SU-DHL-6 (cell line): Measurements from ENCODE around the gene MTMR3.

Experiments used
- H2AFZ ChIP-seq: fragments of 200-600 bp; sonication (generic); 2 replicates; pipeline ENCODE4 v1.6.1; 2014; ENCODE audit warnings: low read depth, mild to moderate bottlenecking, moderate library complexity, mixed read lengths, antibody characterized with exemption, low read length; ENCODE audit not compliant: severe bottlenecking
- H3F3A ChIP-seq: fragments of 200-600 bp; shearing (Covaris generic); 2 replicates; pipeline ENCODE4 v1.6.0; 2016; ENCODE audit warnings: antibody characterized with exemption, mild to moderate bottlenecking; ENCODE audit not compliant: insufficient read depth
- H3K27ac ChIP-seq: fragments of 200-600 bp; sonication (generic); 2 replicates; pipeline ENCODE4 v1.5.1; 2016; ENCODE audit warnings: low read depth, mild to moderate bottlenecking, low read length, moderate library complexity, mixed read lengths
- H3K27me3 ChIP-seq: fragments of 200-600 bp; sonication (generic), shearing (Covaris generic); 2 replicates; pipeline ENCODE4 v1.6.0; 2014; ENCODE audit warnings: mild to moderate bottlenecking, low read length
- H3K36me3 ChIP-seq: fragments of 200-600 bp; sonication (generic); 2 replicates; pipeline ENCODE4 v1.6.1; 2014; ENCODE audit warnings: mild to moderate bottlenecking, low read length, mixed read lengths
- H3K4me2 ChIP-seq: fragments of 300-600, 200-600 bp; shearing (Covaris generic), sonication (generic); 2 replicates; pipeline ENCODE4 v1.6.0; 2014; ENCODE audit warnings: low read length, low read depth, mild to moderate bottlenecking; ENCODE audit not compliant: poor library complexity, severe bottlenecking
- H3K4me3 ChIP-seq: fragments of 200-600 bp; sonication (generic); 2 replicates; pipeline ENCODE4 v1.5.1; 2014; ENCODE audit warnings: antibody characterized with exemption, low read length, mild to moderate bottlenecking, mixed read lengths; ENCODE audit not compliant: insufficient read depth, poor library complexity, severe bottlenecking
- H3K79me2 ChIP-seq: fragments of 200-600 bp; sonication (generic); 2 replicates; pipeline ENCODE4 v1.6.1; 2014; ENCODE audit warnings: mild to moderate bottlenecking, low read length, moderate library complexity; ENCODE audit not compliant: insufficient read depth
- H3K9ac ChIP-seq: fragments of 200-600 bp; sonication (generic); 2 replicates; pipeline ENCODE4 v1.7.0; 2014; ENCODE audit warnings: mild to moderate bottlenecking, low read length
- H3K9me2 ChIP-seq: fragments of 200-600 bp; sonication (generic); replicated peaks from 2 replicates; pipeline ENCODE4 v1.6.1; 2014; ENCODE audit warnings: low read length; ENCODE audit not compliant: insufficient read depth
- H3K9me3 ChIP-seq: fragments of 200-600 bp; sonication (generic); 2 replicates; pipeline ENCODE4 v1.6.1; 2014; ENCODE audit warnings: low read length, mixed read lengths; ENCODE audit not compliant: insufficient read depth
- H4K20me1 ChIP-seq: fragments of 200-600 bp; sonication (generic); 2 replicates; pipeline ENCODE4 v1.6.1; 2014; ENCODE audit warnings: low read depth, mild to moderate bottlenecking, antibody characterized with exemption, low read length, moderate library complexity, mixed read lengths
- CTCF ChIP-seq: fragments of 200-600 bp; sonication (generic); IDR thresholded peaks from one replicate; pipeline ENCODE4 v1.5.1; 2017; ENCODE audit warnings: antibody characterized with exemption, mild to moderate bottlenecking, low read length, moderate library complexity; ENCODE audit not compliant: insufficient read depth, poor library complexity, severe bottlenecking
- EZH2phosphoT487 ChIP-seq: fragments of 200-600 bp; sonication (generic), shearing (Covaris generic); conservative IDR thresholded peaks from 2 replicates; pipeline ENCODE4 v1.6.1; 2018; ENCODE audit warnings: mild to moderate bottlenecking, antibody characterized with exemption, low read length, moderate library complexity, mixed read lengths

The MTMR3 gene

GRCh38 chr22:29997107-29997506 lies 114.1 kb downstream of the MTMR3 start:
- Histone ChIP-seq H3F3A (no peaks in the 10 kb centered on the region), H3K9me2 (no peaks in the 10 kb centered on the region), H3K9me3 (no peaks in the 10 kb centered on the region), H4K20me1 (no peaks in the 10 kb centered on the region), H3K27me3 (no peaks in the 10 kb centered on the region), H3K4me2 (no peak overlapping the region), H3K27ac (no peak overlapping the region), H2AFZ (no peak overlapping the region), H3K9ac (no peak overlapping the region), H3K36me3 (no peaks in the 10 kb centered on the region), H3K79me2 (no peaks in the 10 kb centered on the region), H3K4me3 (no peak overlapping the region)
- TF ChIP-seq EZH2phosphoT487 (no peak), CTCF (no peak)

- H3K4me2 ChIP-seq: no peak overlapping the region
Observed at GRCh38 chr22:29997516-29997915, 114.5 kb downstream of the MTMR3 start.

GRCh38 chr22:29998627-29999384 lies 115.8 kb downstream of the MTMR3 start:
- TF ChIP-seq EZH2phosphoT487: no peak
- no peak for TF ChIP-seq CTCF
- Histone ChIP-seq H3F3A (no peaks in the 10 kb centered on the region), H3K4me2 (no peak overlapping the region)

More at GRCh38 chr22:29997516-29997915, 114.5 kb downstream of the MTMR3 start:
- H3K27me3 ChIP-seq: no peaks in the 10 kb centered on the region
- H3K9me2 ChIP-seq: no peaks in the 10 kb centered on the region
- no peaks in the 10 kb centered on the region for H3F3A ChIP-seq
- no peaks in the 10 kb centered on the region for H4K20me1 ChIP-seq
- no peak overlapping the region for H2AFZ ChIP-seq
- H3K79me2 ChIP-seq: no peaks in the 10 kb centered on the region
- no peak overlapping the region for H3K27ac ChIP-seq
- H3K9me3 ChIP-seq: no peaks in the 10 kb centered on the region
- TF ChIP-seq EZH2phosphoT487: no peak
- no peak for TF ChIP-seq CTCF
- H3K4me3 ChIP-seq: no peak overlapping the region
- no peaks in the 10 kb centered on the region for H3K36me3 ChIP-seq
- H3K9ac ChIP-seq: no peak overlapping the region

More at GRCh38 chr22:29998627-29999384, 115.8 kb downstream of the MTMR3 start:
- H3K4me3 ChIP-seq: no peak overlapping the region
- no peaks in the 10 kb centered on the region for H3K27me3 ChIP-seq
- no peak overlapping the region for H3K27ac ChIP-seq
- no peaks in the 10 kb centered on the region for H3K9me2 ChIP-seq
- no peaks in the 10 kb centered on the region for H3K36me3 ChIP-seq
- H4K20me1 ChIP-seq: no peaks in the 10 kb centered on the region
- H3K79me2 ChIP-seq: no peaks in the 10 kb centered on the region
- no peak overlapping the region for H3K9ac ChIP-seq
- no peaks in the 10 kb centered on the region for H3K9me3 ChIP-seq
- no peak overlapping the region for H2AFZ ChIP-seq
